ENCODE measurements around the gene SCRG1. TPM values are rescaled to one million over a fixed set of nuclear protein-coding genes. Genes with fewer than 3 reads are reported as not detected.

SCRG1 gene
- total RNA-seq, 6 experiments from 2014 or later, result not detected

GRCh38 chr4:173370130-173370476 is 28.8 kb downstream of the SCRG1 start:
- Histone ChIP-seq H3K27ac (peak overlapping the region; percentile 93 to 97 (median 95)), H3K36me3 (no peaks in the 10 kb centered on the region), H3K9me3 (no peaks in the 10 kb centered on the region), H3K27me3 (no peaks in the 10 kb centered on the region), H3K4me3 (peak overlapping the region; percentile 52 to 85 (median 75)), H3K4me1 (peaks cover 0 to 14% (median 5%) of the 10 kb centered on the region in 4 donors)
- intact Hi-C loops (cut with DNase I), result no loop called here
- peak; percentile 0 for TF ChIP-seq POLR2A (IDR thresholded peaks at IDR 0.05)
- TF ChIP-seq CTCF (IDR thresholded peaks at IDR 0.05), result no peak
- DNase-seq, result peak; percentile 57 to 69 (median 64)
- peak in 2 of 4 donors; percentile 0 to 7 for ATAC-seq
- 0% methylated on average over 14 of the region's 14 CpGs for WGBS (ENCODE audit: insufficient coverage, low coverage, low lambda C conversion rate, missing lambda C conversion rate)

GRCh38 chr4:173367946-173368345 is 31.0 kb downstream of the SCRG1 start:
- ATAC-seq (no peak), DNase-seq (no peak)
- H3K27ac ChIP-seq, result no peak overlapping the region
- H3K9me3 ChIP-seq, result no peaks in the 10 kb centered on the region
- TF ChIP-seq POLR2A (IDR thresholded peaks at IDR 0.05) (no peak), CTCF (IDR thresholded peaks at IDR 0.05) (no peak)
- intact Hi-C loops (cut with DNase I), result no loop called here
- no peaks in the 10 kb centered on the region for H3K27me3 ChIP-seq
- 47% methylated on average over 4 of the region's 4 CpGs for WGBS (ENCODE audit: insufficient coverage, low coverage, low lambda C conversion rate, missing lambda C conversion rate)
- H3K36me3 ChIP-seq, result no peaks in the 10 kb centered on the region
- H3K4me3 ChIP-seq, result no peak overlapping the region
- H3K4me1 ChIP-seq, result peaks cover 0 to 14% (median 5%) of the 10 kb centered on the region in 4 donors

- no peaks in the 10 kb centered on the region for H3K9me3 ChIP-seq
- no peak overlapping the region for H3K4me3 ChIP-seq
- DNase-seq (no peak), ATAC-seq (no peak)
- H3K27ac ChIP-seq, result no peak overlapping the region
- intact Hi-C loops (cut with DNase I), result no loop called here
- H3K27me3 ChIP-seq, result no peaks in the 10 kb centered on the region
- peaks cover 0 to 8% (median 3%) of the 10 kb centered on the region in 4 donors for H3K4me1 ChIP-seq
- TF ChIP-seq CTCF (IDR thresholded peaks at IDR 0.05) (no peak), POLR2A (IDR thresholded peaks at IDR 0.05) (no peak)
- no peaks in the 10 kb centered on the region for H3K36me3 ChIP-seq
Measured at GRCh38 chr4:173367285-173367684, 31.6 kb downstream of the SCRG1 start.

- Histone ChIP-seq H3K4me3 (no peak overlapping the region), H3K36me3 (no peaks in the 10 kb centered on the region), H3K9me3 (no peaks in the 10 kb centered on the region), H3K27ac (no peak overlapping the region), H3K27me3 (no peaks in the 10 kb centered on the region), H3K4me1 (peaks cover 0 to 7% (median 2%) of the 10 kb centered on the region in 4 donors)
- no peak for TF ChIP-seq CTCF (IDR thresholded peaks at IDR 0.05)
- TF ChIP-seq POLR2A (IDR thresholded peaks at IDR 0.05), result no peak
- DNase-seq, result no peak
- intact Hi-C loops (cut with DNase I), result no loop called here
- WGBS (ENCODE audit: insufficient coverage, low coverage, low lambda C conversion rate, missing lambda C conversion rate), result 32% methylated on average over 2 of the region's 2 CpGs
- no peak for ATAC-seq
Measured at GRCh38 chr4:173365359-173365996, 33.4 kb downstream of the SCRG1 start.

- 66% methylated on average over 3 of the region's 3 CpGs for WGBS (ENCODE audit: insufficient coverage, low coverage, low lambda C conversion rate, missing lambda C conversion rate)
Measured at GRCh38 chr4:173362666-173363065, 36.2 kb downstream of the SCRG1 start.

More at GRCh38 chr4:173362666-173363065, 36.2 kb downstream of the SCRG1 start:
- no peaks in the 10 kb centered on the region for H3K4me1 ChIP-seq
- no peaks in the 10 kb centered on the region for H3K36me3 ChIP-seq
- ATAC-seq (no peak), DNase-seq (no peak)
- TF ChIP-seq POLR2A (IDR thresholded peaks at IDR 0.05) (no peak), CTCF (IDR thresholded peaks at IDR 0.05) (no peak)
- H3K4me3 ChIP-seq, result no peak overlapping the region
- intact Hi-C loops (cut with DNase I), result no loop called here
- no peak overlapping the region for H3K27ac ChIP-seq
- no peaks in the 10 kb centered on the region for H3K27me3 ChIP-seq
- H3K9me3 ChIP-seq, result no peaks in the 10 kb centered on the region
